HepG2 (cell line): ENCODE data around the gene CTNNBL1. TPM values are rescaled to one million over a fixed set of nuclear protein-coding genes. Genes with fewer than 3 reads are reported as not detected.

Experiments used
- CCDC6 ChIP-seq: sonication (generic); formaldehyde crosslinking; IDR thresholded peaks from 2 replicates; pipeline ENCODE4 v1.8.1; 2022; ENCODE audit warnings: mild to moderate bottlenecking, missing genetic modification reagents, moderate library complexity
- FOXA3 ChIP-seq: IDR thresholded peaks from 2 replicates; pipeline ENCODE4 v1.6.1; 2016; ENCODE audit warnings: missing genetic modification reagents, missing compliant biosample characterization
- FOXP1 ChIP-seq, 2 experiments: fragments of 450-650 bp in 1 of 2; IDR thresholded peaks; 2 replicates each; pipeline ENCODE4 v1.6.1; 2017 to 2018; ENCODE audit warnings: antibody characterized with exemption in 1 of 2
- GATA4 ChIP-seq: sonication (generic); IDR thresholded peaks from 2 replicates; pipeline ENCODE4 v1.6.1; 2016; ENCODE audit warnings: antibody characterized with exemption, low read depth, borderline replicate concordance
- HDAC2 ChIP-seq: sonication (generic); formaldehyde crosslinking; IDR thresholded peaks from 2 replicates; pipeline ENCODE4 v1.4.0; 2020; ENCODE audit warnings: missing genetic modification reagents
- HNF1B ChIP-seq: sonication (generic); formaldehyde crosslinking; IDR thresholded peaks from 2 replicates; pipeline ENCODE4 v1.5.1; 2020; ENCODE audit warnings: mild to moderate bottlenecking, moderate library complexity, missing genetic modification reagents
- HNF4A ChIP-seq: sonication (generic); formaldehyde crosslinking; IDR thresholded peaks from 2 replicates; pipeline ENCODE4 v1.4.0; 2020; ENCODE audit warnings: missing genetic modification reagents
- MEIS1 ChIP-seq: sonication (generic); formaldehyde crosslinking; IDR thresholded peaks from 2 replicates; pipeline ENCODE4 v1.9.0; 2021; ENCODE audit warnings: mild to moderate bottlenecking, missing genetic modification reagents, moderate library complexity, borderline replicate concordance
- MIER2 ChIP-seq: IDR thresholded peaks from 2 replicates; pipeline ENCODE4 v1.6.1; 2016; ENCODE audit warnings: missing biosample characterization, missing genetic modification reagents
- NR2F1 ChIP-seq, 2 experiments: fragments of 450-650 bp in 1 of 2; formaldehyde crosslinking in 1 of 2; IDR thresholded peaks; 2 replicates each; pipeline versions ENCODE4 v1.5.0 to v1.6.1; 2016 to 2020; ENCODE audit warnings: mild to moderate bottlenecking in 1 of 2, missing compliant biosample characterization in 1 of 2, missing genetic modification reagents in 1 of 2, moderate library complexity in 1 of 2
- PAXIP1 ChIP-seq: sonication (generic); formaldehyde crosslinking; conservative IDR thresholded peaks from 2 replicates; pipeline ENCODE4 v1.4.0; 2020; ENCODE audit warnings: mild to moderate bottlenecking, missing genetic modification reagents, moderate library complexity
- SAP130 ChIP-seq: IDR thresholded peaks from 2 replicates; pipeline ENCODE4 v1.6.1; 2016; ENCODE audit warnings: low read depth
- SMC3 ChIP-seq: IDR thresholded peaks from 2 replicates; pipeline ENCODE4 v1.6.1; 2011; ENCODE audit warnings: low read length, improper control_type of control experiment
- SSRP1 ChIP-seq: IDR thresholded peaks from 2 replicates; pipeline ENCODE4 v1.6.1; 2016; ENCODE audit warnings: control low read depth
- TEF ChIP-seq: sonication (generic); formaldehyde crosslinking; IDR thresholded peaks from 2 replicates; pipeline ENCODE4 v1.5.0; 2020; ENCODE audit warnings: missing genetic modification reagents
- TFAP4 ChIP-seq: sonication (generic); IDR thresholded peaks from 2 replicates; pipeline ENCODE4 v1.6.1; 2016; ENCODE audit warnings: low read depth, borderline replicate concordance
- TFDP2 ChIP-seq: sonication (generic); formaldehyde crosslinking; IDR thresholded peaks from 2 replicates; pipeline ENCODE4 v1.4.0; 2020; ENCODE audit warnings: missing genetic modification reagents
- ZFP36L1 ChIP-seq: sonication (generic); formaldehyde crosslinking; IDR thresholded peaks from 2 replicates; pipeline ENCODE4 v1.8.0; 2022; ENCODE audit warnings: mild to moderate bottlenecking, missing genetic modification reagents, moderate library complexity
- ZNF691 ChIP-seq: sonication (generic); formaldehyde crosslinking; IDR thresholded peaks from 2 replicates; pipeline ENCODE4 v1.4.0; 2020; ENCODE audit warnings: missing genetic modification reagents, low read depth, mild to moderate bottlenecking, borderline replicate concordance
- polyA plus RNA-seq, 8 experiments: library from polyadenylated mRNA; depleted of rRNA in 3 of 8; stranded (reverse) in 7 of 8; unstranded in 1 of 8; fragments of >200 nt; fragmentation: Illumina TruSeq in 4 of 8; extraction: Trizol in 4 of 8; gene quantifications; 2 replicates each; pipeline versions ENCODE4 v1.2.1 to v1.2.3, GENCODE V29; 2011 to 2016; ENCODE audit warnings: low read depth in 4 of 8, missing spikeins in 1 of 8, mixed read lengths in 1 of 8; ENCODE audit not compliant: insufficient read depth in 1 of 8
- total RNA-seq, 5 experiments: library from RNA; depleted of rRNA; stranded (reverse); fragments of >200 nt; fragmentation: Illumina TruSeq; extraction: Trizol; gene quantifications; 2 replicates each; pipeline ENCODE4 v1.2.3, GENCODE V29; 2016; ENCODE audit warnings: low read depth in 1 of 5

CTNNBL1 gene
- total and polyA plus RNA-seq, 2 of the 13 experiments (the other 11 are each of a cell fraction or from before 2014, with no cell fraction given) = 49.3 to 94.6 TPM

- TF ChIP-seq HNF1B = 0 out of 2 replicates have a peak, but pooled peaks have one; percentile 31
- peak; percentile 40; the same call in 1 of the 2 replicates for TF ChIP-seq HNF4A (CRISPR knock-in tag)
- TF ChIP-seq GATA4 = no peak
- TF ChIP-seq TFDP2 (CRISPR knock-in tag) = no peak
- 0 out of 2 replicates have a peak, but pooled peaks have one; percentile 19 for TF ChIP-seq HDAC2 (CRISPR knock-in tag)
- 0 out of 2 replicates have a peak, but pooled peaks have one; percentile 48 for TF ChIP-seq ZNF691 (CRISPR knock-in tag)
- TF ChIP-seq TFAP4 = 0 out of 2 replicates have a peak, but pooled peaks have one; percentile 21
- peak; percentile 51; the same call in 1 of the 2 replicates for TF ChIP-seq MEIS1 (CRISPR knock-in tag)
- TF ChIP-seq FOXA3 = peak; percentile 53
- 0 out of 2 replicates have a peak, but pooled peaks have one; percentile 24 for TF ChIP-seq PAXIP1 (CRISPR knock-in tag)
- no peak for TF ChIP-seq SMC3
- peak; percentile 58 for TF ChIP-seq SAP130 (CRISPR knock-in tag)
- TF ChIP-seq SSRP1 = 0 out of 2 replicates have a peak, but pooled peaks have one; percentile 49
- TF ChIP-seq MIER2 (CRISPR knock-in tag) = 0 out of 2 replicates have a peak, but pooled peaks have one; percentile 33
- TF ChIP-seq CCDC6 (CRISPR knock-in tag) = no peak
- no peak for TF ChIP-seq FOXP1 (IDR thresholded peaks at IDR 0.05)
- TF ChIP-seq FOXP1 (CRISPR knock-in tag; IDR thresholded peaks at IDR 0.05) = no peak
- 0 out of 4 replicates have a peak, but pooled peaks of 1 of the 2 experiments have one; percentile 39 for TF ChIP-seq NR2F1 (CRISPR knock-in tag; IDR thresholded peaks at IDR 0.05)
- TF ChIP-seq ZFP36L1 (CRISPR knock-in tag) = no peak
- peak; percentile 76 for TF ChIP-seq TEF (CRISPR knock-in tag)
Measured at GRCh38 chr20:37726971-37727956, 33.4 kb downstream of the CTNNBL1 start (continued).
